GM12878 (cell line): ENCODE measurements around the gene CAT. TPM values are rescaled to one million over a fixed set of nuclear protein-coding genes. Genes with fewer than 3 reads are reported as not detected.

ENCODE experiments used
- EED ChIP-seq: sonication (generic); IDR thresholded peaks from 2 replicates; pipeline ENCODE4 v1.6.1; 2016; ENCODE audit warnings: antibody characterized with exemption, low read depth
- HDAC6 ChIP-seq: fragments of 200-600 bp; sonication (generic); IDR thresholded peaks from one replicate; pipeline ENCODE4 v1.8.0; 2017; ENCODE audit warnings: antibody characterized with exemption; ENCODE audit not compliant: unreplicated experiment
- MYC ChIP-seq: IDR thresholded peaks from 2 replicates; pipeline ENCODE4 v1.6.1; 2011; ENCODE audit warnings: mild to moderate bottlenecking, low read length, moderate library complexity, inconsistent platforms; ENCODE audit not compliant: insufficient read depth, insufficient replicate concordance, insufficient read length, severe bottlenecking
- NRF1 ChIP-seq: conservative IDR thresholded peaks from 2 replicates; pipeline ENCODE4 v1.6.1; 2011; ENCODE audit warnings: mild to moderate bottlenecking, low read depth, low read length, improper control_type of control experiment
- SMC3 ChIP-seq: IDR thresholded peaks from 2 replicates; pipeline ENCODE4 v1.6.1; 2011; ENCODE audit warnings: low read length, improper control_type of control experiment, borderline replicate concordance
- ZSCAN29 ChIP-seq: fragments of 450-650 bp; IDR thresholded peaks from 2 replicates; pipeline ENCODE4 v1.6.1; 2017; ENCODE audit warnings: mild to moderate bottlenecking, moderate library complexity
- polyA plus RNA-seq, 11 experiments: library from polyadenylated mRNA; depleted of rRNA in 4 of 11; unstranded in 6 of 11; stranded (reverse) in 5 of 11; fragments of >200 nt; fragmentation: Nextera tagmentation in 4 of 11; fragmentation: Illumina TruSeq in 1 of 11; extraction: Ambion mirVana in 4 of 11; extraction: Trizol in 1 of 11; gene quantifications; 1 replicate in 1 of 11; 2 replicates in 10 of 11; pipeline versions ENCODE4 v1.2.1 to v1.2.3, GENCODE V29; 2011 to 2016; ENCODE audit warnings: inconsistent platforms in 2 of 11, missing spikeins in 2 of 11, low read depth in 1 of 11
- total RNA-seq, 4 experiments: library from RNA; depleted of rRNA in 3 of 4; stranded (reverse); fragments of >200 nt in 3 of 4; fragmentation: Illumina TruSeq in 1 of 4; extraction: Trizol in 1 of 4; gene quantifications; 2 replicates each; pipeline versions ENCODE4 v1.2.1 to v1.2.3, GENCODE V29; 2013 to 2021
- TF ChIP-seq, protein P1 (sequence below): fragments of 450-650 bp; IDR thresholded peaks from 2 replicates; pipeline ENCODE4 v1.6.1; 2016; ENCODE audit warnings: mild to moderate bottlenecking, moderate library complexity, borderline replicate concordance
- TF ChIP-seq, protein P2 (sequence below): IDR thresholded peaks from 2 replicates; pipeline ENCODE4 v1.6.1; 2012; ENCODE audit warnings: low read depth, low read length, improper control_type of control experiment
- TF ChIP-seq, protein P3 (sequence below): fragments of 450-650 bp; IDR thresholded peaks from 2 replicates; pipeline ENCODE4 v1.6.1; 2017; ENCODE audit warnings: mild to moderate bottlenecking

The CAT gene
- total and polyA plus RNA-seq, 10 of the 15 experiments (the other 5 are each of a cell fraction or from before 2014, with no cell fraction given): 22.4 to 71.3 (median 33.6) TPM

DNA sequence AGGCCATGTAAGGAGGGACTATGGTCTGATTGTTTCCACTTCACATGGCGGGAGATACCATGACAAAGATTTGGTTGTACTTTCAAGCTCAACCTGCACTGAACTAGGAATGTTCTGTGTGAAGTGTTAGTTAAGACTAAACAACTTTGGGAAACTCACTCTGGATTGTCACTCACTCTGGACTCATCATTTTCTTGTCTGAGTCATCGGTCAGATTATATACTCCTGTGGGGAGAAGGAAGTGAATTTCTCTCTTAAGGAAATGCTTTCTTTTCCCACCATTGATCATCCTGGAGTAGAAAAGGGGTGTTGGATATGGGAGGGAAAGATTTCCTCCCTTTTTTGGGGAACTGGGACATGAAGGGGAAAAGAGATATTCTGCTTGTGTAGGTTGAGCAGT is 26.9 kb upstream of the CAT start (continued):
- TF ChIP-seq, protein P1, sequence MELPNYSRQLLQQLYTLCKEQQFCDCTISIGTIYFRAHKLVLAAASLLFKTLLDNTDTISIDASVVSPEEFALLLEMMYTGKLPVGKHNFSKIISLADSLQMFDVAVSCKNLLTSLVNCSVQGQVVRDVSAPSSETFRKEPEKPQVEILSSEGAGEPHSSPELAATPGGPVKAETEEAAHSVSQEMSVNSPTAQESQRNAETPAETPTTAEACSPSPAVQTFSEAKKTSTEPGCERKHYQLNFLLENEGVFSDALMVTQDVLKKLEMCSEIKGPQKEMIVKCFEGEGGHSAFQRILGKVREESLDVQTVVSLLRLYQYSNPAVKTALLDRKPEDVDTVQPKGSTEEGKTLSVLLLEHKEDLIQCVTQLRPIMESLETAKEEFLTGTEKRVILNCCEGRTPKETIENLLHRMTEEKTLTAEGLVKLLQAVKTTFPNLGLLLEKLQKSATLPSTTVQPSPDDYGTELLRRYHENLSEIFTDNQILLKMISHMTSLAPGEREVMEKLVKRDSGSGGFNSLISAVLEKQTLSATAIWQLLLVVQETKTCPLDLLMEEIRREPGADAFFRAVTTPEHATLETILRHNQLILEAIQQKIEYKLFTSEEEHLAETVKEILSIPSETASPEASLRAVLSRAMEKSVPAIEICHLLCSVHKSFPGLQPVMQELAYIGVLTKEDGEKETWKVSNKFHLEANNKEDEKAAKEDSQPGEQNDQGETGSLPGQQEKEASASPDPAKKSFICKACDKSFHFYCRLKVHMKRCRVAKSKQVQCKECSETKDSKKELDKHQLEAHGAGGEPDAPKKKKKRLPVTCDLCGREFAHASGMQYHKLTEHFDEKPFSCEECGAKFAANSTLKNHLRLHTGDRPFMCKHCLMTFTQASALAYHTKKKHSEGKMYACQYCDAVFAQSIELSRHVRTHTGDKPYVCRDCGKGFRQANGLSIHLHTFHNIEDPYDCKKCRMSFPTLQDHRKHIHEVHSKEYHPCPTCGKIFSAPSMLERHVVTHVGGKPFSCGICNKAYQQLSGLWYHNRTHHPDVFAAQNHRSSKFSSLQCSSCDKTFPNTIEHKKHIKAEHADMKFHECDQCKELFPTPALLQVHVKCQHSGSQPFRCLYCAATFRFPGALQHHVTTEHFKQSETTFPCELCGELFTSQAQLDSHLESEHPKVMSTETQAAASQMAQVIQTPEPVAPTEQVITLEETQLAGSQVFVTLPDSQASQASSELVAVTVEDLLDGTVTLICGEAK: no peak
- no peak for TF ChIP-seq NRF1
- TF ChIP-seq HDAC6: no peak
- TF ChIP-seq MYC: no peak
- TF ChIP-seq, protein P2, sequence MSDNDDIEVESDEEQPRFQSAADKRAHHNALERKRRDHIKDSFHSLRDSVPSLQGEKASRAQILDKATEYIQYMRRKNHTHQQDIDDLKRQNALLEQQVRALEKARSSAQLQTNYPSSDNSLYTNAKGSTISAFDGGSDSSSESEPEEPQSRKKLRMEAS: no peak
- TF ChIP-seq SMC3: no peak
- TF ChIP-seq ZSCAN29: no peak
- TF ChIP-seq EED: no peak
- TF ChIP-seq, protein P3, sequence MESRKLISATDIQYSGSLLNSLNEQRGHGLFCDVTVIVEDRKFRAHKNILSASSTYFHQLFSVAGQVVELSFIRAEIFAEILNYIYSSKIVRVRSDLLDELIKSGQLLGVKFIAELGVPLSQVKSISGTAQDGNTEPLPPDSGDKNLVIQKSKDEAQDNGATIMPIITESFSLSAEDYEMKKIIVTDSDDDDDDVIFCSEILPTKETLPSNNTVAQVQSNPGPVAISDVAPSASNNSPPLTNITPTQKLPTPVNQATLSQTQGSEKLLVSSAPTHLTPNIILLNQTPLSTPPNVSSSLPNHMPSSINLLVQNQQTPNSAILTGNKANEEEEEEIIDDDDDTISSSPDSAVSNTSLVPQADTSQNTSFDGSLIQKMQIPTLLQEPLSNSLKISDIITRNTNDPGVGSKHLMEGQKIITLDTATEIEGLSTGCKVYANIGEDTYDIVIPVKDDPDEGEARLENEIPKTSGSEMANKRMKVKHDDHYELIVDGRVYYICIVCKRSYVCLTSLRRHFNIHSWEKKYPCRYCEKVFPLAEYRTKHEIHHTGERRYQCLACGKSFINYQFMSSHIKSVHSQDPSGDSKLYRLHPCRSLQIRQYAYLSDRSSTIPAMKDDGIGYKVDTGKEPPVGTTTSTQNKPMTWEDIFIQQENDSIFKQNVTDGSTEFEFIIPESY: no peak
